SH-SY5Y (cell line): ENCODE data around the gene AATK.

ENCODE experiments used
- GATA2 ChIP-seq: IDR thresholded peaks from 2 replicates; pipeline ENCODE4 v1.6.1; 2011; ENCODE audit warnings: mild to moderate bottlenecking, low read depth, low read length
- GATA3 ChIP-seq: IDR thresholded peaks from 2 replicates; pipeline ENCODE4 v1.6.1; 2011; ENCODE audit warnings: low read depth, mild to moderate bottlenecking, low read length, moderate library complexity

AATK gene

GRCh38 chr17:81140695-81141094, 25.3 kb downstream of the AATK start:
- TF ChIP-seq GATA3 = no peak
- no peak for TF ChIP-seq GATA2

DNA sequence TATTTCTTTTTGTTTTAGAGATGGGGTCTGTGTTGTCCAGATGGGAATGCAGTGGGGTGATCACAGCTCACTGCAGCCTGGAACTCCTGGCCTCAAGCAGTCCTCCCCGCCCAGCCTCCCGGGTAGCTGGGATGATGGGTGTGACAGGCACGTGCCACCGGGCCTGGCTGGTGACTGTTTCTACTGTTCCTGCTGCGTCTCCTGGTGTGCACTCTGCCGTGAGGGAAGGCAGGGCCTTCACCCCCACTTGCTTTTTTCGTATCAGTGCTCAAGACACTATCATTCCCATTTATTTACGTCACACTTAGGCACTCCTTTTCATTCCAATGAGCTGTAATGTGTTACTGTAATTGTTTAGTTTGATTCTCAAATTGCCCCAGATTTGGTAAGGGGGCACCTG, 26.0 kb downstream of the AATK start:
- TF ChIP-seq GATA3 = no peak
- no peak for TF ChIP-seq GATA2

DNA sequence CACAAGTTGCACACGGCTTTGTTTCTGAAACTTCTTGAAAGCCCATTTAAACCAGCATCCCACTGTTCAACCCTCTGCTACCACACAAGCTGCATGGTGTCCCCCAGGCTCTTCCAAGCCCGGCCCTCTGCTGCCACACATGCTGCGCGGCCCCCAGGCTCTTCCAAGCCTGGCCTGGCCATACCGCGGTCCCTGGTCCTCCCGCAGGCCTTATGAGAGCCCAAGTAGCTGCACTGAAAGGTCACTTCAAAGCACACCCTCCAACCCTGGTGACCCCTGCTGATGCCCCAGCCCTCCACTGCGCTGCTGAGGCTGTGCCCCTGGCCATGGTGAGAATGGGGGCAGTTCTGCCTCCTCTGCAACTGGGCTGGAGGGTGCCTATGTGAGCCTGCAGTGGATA, 26.6 kb downstream of the AATK start:
- TF ChIP-seq GATA3 (no peak), GATA2 (no peak)

DNA sequence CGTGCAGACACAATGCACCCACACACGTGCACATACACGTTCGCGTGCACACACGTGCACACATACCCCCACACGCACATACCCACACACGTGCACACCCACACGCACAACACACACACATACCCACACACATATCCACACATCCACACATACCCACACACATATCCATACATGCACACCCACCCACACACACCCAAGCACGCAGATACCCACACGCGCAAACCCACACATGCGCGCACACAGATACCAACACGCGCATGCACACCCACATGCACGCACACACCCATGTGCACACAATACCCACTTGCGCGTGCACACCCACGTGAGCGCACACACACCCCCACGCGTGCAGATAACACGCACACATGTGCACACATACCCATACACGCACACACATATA, 27.5 kb downstream of the AATK start:
- TF ChIP-seq GATA2 = no peak
- no peak for TF ChIP-seq GATA3

DNA sequence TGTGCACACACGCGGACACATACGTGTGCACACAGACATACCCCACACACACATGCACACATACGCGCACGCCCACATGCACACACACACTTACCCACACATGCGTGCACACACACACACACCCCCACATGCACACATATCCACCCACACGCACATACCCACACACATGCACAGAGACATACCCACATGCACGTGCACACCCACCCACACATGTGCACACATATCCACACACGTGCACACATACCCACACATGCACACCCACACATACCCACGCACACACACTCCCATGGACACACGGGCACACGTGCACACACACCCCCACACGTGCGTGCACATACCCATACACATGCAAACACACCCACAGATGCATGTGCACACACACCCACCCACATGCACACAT, 27.9 kb downstream of the AATK start:
- TF ChIP-seq GATA2 (no peak), GATA3 (no peak)

- no peak for TF ChIP-seq GATA3
- TF ChIP-seq GATA2 = no peak
These were observed 28.8 kb downstream of the AATK start for GRCh38 chr17:81137248-81137647.

DNA sequence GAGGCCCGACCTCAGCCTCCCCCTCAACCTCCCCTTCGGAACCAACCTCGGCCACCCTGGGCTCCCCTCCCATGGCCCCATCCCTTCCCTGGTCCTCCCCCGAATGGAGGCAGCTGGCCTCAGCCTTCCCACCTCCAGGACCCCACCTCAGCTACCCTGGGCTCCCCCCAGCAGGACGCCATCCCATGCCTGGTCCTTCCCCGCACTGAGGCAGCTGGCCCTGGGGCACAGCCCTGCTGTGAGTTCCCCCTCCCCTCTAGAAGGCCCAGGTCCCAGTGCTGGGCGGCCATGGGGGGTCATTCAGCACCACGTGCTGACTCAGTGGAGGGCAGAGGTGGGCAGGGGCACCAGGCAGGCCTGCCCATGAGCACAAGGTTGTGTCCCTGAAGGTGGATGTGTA, 29.7 kb downstream of the AATK start:
- TF ChIP-seq GATA3 = no peak
- no peak for TF ChIP-seq GATA2

DNA sequence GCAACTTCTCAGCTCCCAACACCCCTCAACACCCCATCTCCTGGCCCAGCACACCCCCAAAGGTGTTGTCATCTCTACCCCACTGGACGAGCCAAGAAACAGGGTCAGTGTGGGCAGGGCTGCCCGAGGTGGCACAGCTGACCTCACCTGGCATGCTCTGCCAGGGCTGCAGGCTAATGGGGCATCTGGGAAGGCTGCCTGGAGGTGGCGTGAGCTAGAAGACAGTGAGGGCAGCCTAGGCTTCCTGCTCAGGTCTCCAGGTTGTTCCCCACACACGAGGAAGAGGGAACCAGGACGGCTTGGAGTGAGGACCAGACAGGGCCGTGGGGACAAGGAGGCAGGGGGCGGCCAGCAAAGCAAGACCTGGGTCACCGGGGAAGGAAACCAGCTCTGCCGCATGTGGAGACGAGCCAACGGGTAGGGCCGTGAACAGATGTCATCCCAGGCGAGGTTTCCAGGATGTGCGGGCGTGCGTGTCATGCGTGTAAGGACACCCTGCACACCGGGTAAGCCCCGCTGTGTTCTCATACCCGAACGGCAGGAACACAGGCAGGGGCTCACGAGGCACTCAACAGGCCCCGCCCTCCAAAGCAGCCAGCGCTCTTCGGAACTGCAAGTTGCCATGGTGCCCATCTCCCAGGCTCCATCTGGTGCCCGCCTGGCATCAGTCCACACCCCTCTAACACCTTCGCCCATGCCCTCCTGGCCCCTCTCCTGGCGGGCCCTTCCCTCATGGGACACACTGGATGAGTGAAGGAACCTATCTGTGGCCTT, 30.3 kb downstream of the AATK start:
- TF ChIP-seq GATA3 = no peak
- no peak for TF ChIP-seq GATA2

- TF ChIP-seq GATA3 = no peak
These were observed 31.8 kb downstream of the AATK start for GRCh38 chr17:81134064-81134781.

DNA sequence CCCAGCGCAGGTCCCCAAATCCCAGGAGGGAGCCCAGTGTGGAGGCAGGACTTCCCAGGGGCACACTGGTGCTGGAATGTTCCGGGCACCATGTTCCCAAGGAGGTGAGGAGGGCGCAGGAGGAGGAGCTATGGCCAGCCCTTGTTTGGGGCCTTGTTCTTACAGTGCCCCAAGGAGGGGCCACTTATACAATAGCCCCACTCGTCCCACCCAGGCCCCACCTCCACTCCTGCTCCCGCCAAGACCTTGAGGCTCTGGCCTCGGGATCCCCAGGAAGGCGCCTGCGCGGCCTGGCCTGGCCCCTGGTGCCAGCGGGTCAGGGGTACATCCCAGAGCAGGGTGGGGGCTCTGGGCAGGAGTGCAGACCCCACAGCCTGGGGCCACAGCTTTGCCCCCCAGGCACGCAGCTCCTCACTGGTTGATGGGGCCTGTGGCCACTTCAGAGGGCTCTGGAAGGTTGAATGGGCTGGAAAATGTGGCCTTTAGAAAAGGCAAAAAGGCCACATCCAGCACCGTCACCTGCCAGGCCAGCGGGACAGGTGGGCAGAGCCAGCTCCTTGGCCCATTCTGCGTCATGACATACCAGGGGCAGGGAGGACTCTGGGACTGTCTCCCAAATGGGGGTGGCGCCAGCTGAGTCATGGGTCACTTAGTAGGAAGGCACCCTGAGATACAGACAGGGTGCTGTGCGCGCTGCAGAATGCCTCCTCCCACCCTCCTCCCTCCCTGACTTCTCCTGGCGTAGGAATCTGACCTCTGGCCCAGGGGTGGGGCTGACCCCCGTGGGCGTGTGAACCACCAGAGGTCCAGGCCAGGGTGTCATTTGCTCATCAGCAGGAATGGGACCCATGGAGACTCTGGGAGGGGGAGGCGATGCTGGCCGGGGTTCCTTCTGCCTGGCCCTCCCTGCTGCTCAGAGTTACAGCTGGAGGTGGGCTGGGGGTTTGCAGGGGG, 33.0 kb downstream of the AATK start:
- TF ChIP-seq GATA3 = no peak
- no peak for TF ChIP-seq GATA2

DNA sequence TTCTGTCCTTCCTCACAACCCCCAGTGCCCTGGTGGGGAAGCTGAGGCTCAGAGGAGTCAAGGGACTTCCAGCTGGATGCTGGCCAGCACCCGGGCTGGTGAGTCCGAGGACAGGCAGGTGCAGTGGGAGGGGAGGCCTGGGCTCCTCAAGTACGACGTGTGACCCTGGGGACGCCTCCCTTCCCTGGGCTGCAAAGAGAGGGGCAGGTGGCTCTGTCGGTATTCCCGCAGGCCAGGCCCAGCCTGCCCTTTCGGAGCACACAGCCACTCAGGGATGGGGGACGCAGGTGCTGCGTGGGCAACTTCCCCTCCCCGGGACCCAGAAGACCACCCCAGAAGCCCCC, 33.9 kb downstream of the AATK start:
- TF ChIP-seq GATA3 (no peak), GATA2 (no peak)

DNA sequence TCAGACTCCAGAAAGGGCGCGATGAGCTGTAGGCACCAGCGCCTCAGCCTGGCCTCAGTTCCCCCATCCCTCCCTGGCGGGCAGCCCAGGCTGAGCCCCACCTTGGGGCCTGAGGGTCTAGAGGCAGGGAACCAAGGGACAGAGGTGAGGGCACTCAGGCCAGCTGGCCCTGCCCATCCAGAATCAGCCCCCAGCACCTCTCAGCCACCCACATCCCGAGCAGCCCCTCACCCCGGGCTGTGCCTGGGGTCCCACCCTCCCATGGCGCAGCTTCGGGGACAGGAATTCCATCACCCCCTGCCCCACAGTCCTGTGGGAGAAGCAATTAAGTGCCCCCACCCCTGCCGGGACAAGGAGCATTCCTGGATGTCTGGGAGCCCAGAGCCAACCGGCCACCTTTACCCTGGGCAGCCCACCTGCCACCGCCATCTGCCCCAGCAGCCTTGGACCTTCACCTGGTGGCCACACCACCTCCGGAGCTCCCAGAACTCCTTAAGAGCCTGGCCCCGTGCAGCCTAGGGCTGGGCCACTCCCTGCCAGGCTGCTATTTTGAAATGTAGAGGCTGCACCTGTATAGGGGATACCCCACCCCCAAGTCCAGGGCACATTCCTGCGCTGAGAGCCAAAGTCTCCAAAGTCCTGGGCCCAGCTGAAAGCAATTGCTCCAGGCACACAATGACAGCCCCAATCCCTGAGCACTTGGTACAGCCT, 34.4 kb downstream of the AATK start:
- no peak for TF ChIP-seq GATA2
- no peak for TF ChIP-seq GATA3

DNA sequence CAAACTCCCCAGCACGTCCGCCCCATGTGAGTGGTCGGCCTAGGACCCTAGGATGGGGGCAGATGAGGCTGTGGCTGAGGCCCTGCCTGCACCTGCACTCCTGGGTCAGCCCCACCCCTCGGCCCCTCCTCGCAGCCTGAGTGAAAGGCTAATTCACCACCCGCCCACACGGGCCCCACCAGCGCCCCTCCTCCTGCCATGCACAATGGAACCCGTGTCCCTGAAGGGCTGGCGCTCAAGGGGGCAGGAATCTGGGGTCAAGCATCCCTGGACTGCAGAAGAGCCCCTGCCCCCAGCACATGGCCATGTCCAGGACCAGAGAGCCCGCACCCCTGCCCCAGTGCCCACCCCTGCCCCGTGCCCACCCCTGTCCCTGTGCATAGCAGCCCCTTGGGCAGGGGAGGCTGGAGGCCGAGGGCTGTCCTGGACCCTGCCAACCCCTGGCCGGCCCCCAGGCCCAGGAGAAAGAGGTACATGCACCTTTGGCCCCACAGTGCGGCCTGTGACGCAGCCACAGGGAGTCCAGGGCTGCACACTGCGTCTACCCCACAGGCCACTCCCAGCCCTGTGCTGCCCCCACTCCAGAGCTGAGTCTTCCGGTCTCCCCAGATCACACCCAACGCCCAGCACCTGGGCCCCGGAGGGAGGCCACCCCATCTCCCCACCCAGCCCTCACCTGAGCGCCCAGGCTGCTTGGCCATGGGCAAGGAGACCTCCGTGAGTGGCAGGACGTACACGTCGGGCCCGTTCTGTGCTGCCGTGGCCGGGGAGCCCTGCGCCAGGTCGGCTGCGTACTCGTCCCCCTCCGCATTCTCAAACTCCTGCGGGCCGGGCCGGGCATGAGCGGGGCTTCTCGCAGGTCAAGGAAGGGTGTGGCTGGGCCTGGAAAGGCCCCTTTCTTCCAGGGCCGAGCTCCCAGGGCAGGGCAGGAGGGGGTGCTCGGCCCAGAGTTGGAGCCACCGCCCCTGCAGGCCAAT, 35.3 kb downstream of the AATK start:
- TF ChIP-seq GATA2 (no peak), GATA3 (no peak)
